Lung (tissue), 12 donors: Measurements from ENCODE around the gene ABLIM2. TPM values are rescaled to one million over a fixed set of nuclear protein-coding genes. Genes with fewer than 3 reads are reported as not detected.

Source experiments
- ATAC-seq: fragments of 200-7000 bp; cut with Tn5 transposase; one replicate; pipeline ENCODE4 v1.9.1; 2020; ENCODE audit warnings: moderate number of reproducible peaks; ENCODE audit not compliant: insufficient read depth, low FRiP score
- DNase-seq, 3 donors: peaks; one replicate each; pipeline ENCODE4 v3.0.0-alpha.2; 2013 to 2017
- H3K27ac ChIP-seq, 2 donors: one replicate each; pipeline ENCODE4 v1.5.1; 2013; ENCODE audit warnings: mild to moderate bottlenecking in 2 of 2, moderate library complexity in 2 of 2, control low read depth in 1 of 2, inconsistent platforms in 1 of 2, low read depth in 1 of 2, low read length in 1 of 2
- H3K27me3 ChIP-seq, 3 donors: one replicate each; pipeline ENCODE4 v1.5.1; 2013; ENCODE audit warnings: low read length in 2 of 3; ENCODE audit not compliant: control insufficient read depth in 3 of 3, insufficient read depth in 3 of 3
- H3K36me3 ChIP-seq, 4 donors: one replicate each; pipeline ENCODE4 v1.5.1; 2013; ENCODE audit warnings: low read length in 4 of 4, mild to moderate bottlenecking in 1 of 4, moderate library complexity in 1 of 4; ENCODE audit not compliant: control insufficient read depth in 4 of 4, insufficient read depth in 4 of 4
- H3K4me1 ChIP-seq, 5 donors: one replicate each; pipeline ENCODE4 v1.5.1; 2013; ENCODE audit warnings: low read length in 5 of 5, mild to moderate bottlenecking in 2 of 5, moderate library complexity in 1 of 5; ENCODE audit not compliant: control insufficient read depth in 5 of 5, insufficient read depth in 5 of 5
- H3K4me3 ChIP-seq: one replicate; pipeline ENCODE4 v1.5.1; 2013; ENCODE audit warnings: mild to moderate bottlenecking, control low read depth, moderate library complexity
- H3K9ac ChIP-seq, 2 donors: one replicate each; pipeline ENCODE4 v1.5.1; 2013; ENCODE audit warnings: low read length in 2 of 2, control low read depth in 1 of 2; ENCODE audit not compliant: insufficient read depth in 1 of 2
- H3K9me3 ChIP-seq, 4 donors: one replicate each; pipeline ENCODE4 v1.5.1; 2013; ENCODE audit warnings: low read length in 3 of 4, mild to moderate bottlenecking in 1 of 4, moderate library complexity in 1 of 4; ENCODE audit not compliant: control insufficient read depth in 4 of 4, insufficient read depth in 3 of 4
- CTCF ChIP-seq: IDR thresholded peaks from 2 replicates; pipeline ENCODE4 v1.5.1; 2012; ENCODE audit warnings: mild to moderate bottlenecking; ENCODE audit errors: control extremely low read depth, extremely low read depth
- WGBS, 2 donors: extraction: QIAGEN DNeasy Blood & Tissue Kit; methylation state at CpG; one replicate each; pipeline ENCODE4 v1.1.7; 2013; 5-methylcytosine and 5-hydroxymethylcytosine counted together
- polyA plus RNA-seq, 2 donors: library from polyadenylated mRNA; stranded (reverse); fragments of 200-250 nt; gene quantifications; one replicate each; pipeline ENCODE4 v1.2.1, GENCODE V29; 2013
- total RNA-seq, 2 donors: library from RNA; depleted of rRNA in 1 of 2; stranded (reverse); fragments of >200 nt in 1 of 2; gene quantifications; one replicate each; pipeline ENCODE4 v1.2.1, GENCODE V29; 2014 to 2021
- donor health status: control.
- donor health status: control.
- donor health status: Bipolar disorder and iron deficiency.
- donor health status: healthy.
- donor health status: DM: yes; HTN: yes; CAD: no.

Gene ABLIM2
- total and polyA plus RNA-seq, 4 donors: 1.7 to 10.9 (median 5.2) TPM

DNA sequence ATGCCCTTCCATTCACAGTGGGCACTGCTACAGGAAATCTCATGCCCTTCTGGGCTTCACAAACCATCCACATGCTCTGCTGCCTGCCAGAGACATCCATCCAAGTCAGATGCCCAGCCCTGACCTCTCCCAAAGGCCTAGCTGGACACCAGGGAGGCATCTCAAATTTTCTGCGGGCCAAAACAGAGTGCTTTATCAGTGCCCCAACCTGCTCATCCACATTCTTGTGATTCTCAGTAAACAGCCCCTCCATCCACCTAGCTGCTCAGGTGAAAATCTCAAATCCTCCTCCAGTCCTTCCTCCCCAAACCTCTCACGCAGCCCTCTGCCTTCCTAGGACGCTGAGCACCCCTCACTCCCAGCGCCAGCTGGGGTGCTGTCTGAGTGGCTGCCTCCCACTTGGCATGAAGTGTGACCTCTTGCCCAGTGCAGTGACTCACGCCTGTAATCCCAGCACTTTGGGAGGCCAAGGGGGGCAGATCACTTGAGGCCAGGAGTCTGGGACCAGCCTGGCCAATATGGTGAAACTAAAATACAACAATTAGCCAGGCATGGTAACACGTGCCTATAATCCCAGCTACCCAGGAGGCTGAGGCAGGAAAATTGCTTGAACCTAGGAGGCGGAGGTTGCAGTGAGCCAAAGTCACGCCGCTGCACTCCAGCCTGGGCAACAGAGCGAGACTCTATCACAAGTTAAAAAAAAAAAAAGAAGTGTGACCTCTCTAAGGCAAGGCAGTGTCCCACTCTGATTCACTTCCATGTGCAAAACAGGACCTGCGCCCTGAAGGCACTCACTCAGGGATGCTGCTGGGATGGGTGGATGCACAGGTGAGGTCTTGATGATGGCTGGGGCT lies 217.3 kb downstream of the ABLIM2 start:
- no peak overlapping the region for H3K9ac ChIP-seq
- peak overlapping the region in 1 of 2 donors; percentile 18 for H3K27ac ChIP-seq
- ATAC-seq: no peak
- peak in 1 of 3 donors; percentile 37 for DNase-seq
- H3K36me3 ChIP-seq: peaks cover 0 to 3% (median 0%) of the 10 kb centered on the region in 4 donors
- H3K4me3 ChIP-seq: no peak overlapping the region
- peaks cover 0 to 18% (median 7%) of the 10 kb centered on the region in 5 donors for H3K4me1 ChIP-seq
- no peaks in the 10 kb centered on the region for H3K9me3 ChIP-seq
- 76 to 78% methylated on average over 11 of the region's 11 CpGs for WGBS, 2 donors
- TF ChIP-seq CTCF: no peak
- H3K27me3 ChIP-seq: no peaks in the 10 kb centered on the region

- H3K4me3 ChIP-seq: peak within 1 kb of the TSS; percentile 89
- H3K27me3 ChIP-seq: no peaks in the 10 kb centered on the region
- peaks cover 0 to 12% (median 6%) of the 10 kb centered on the region in 5 donors for H3K4me1 ChIP-seq
- H3K9ac ChIP-seq: peak within 1 kb of the TSS; percentile 68 to 84
- peak within 1 kb of the TSS; percentile 72 to 96 for H3K27ac ChIP-seq
- WGBS, 2 donors: 1% methylated on average over 54 to 96 of the region's 96 CpGs
- peaks cover 0 to 3% (median 0%) of the 10 kb centered on the region in 4 donors for H3K36me3 ChIP-seq
- peak; percentile 94 for ATAC-seq
- H3K9me3 ChIP-seq: no peaks in the 10 kb centered on the region
- TF ChIP-seq CTCF: no peak
- peak; percentile 94 to 96 (median 95) for DNase-seq
These were observed 219.1 kb downstream of the ABLIM2 start, which contains the start of gene AFAP1 for GRCh38 chr4:7939377-7940108. Gene AFAP1, minus strand, starts transcription at chr4:7939861. Its CDS starts 67,783 bp downstream, at chr4:7872078.

DNA sequence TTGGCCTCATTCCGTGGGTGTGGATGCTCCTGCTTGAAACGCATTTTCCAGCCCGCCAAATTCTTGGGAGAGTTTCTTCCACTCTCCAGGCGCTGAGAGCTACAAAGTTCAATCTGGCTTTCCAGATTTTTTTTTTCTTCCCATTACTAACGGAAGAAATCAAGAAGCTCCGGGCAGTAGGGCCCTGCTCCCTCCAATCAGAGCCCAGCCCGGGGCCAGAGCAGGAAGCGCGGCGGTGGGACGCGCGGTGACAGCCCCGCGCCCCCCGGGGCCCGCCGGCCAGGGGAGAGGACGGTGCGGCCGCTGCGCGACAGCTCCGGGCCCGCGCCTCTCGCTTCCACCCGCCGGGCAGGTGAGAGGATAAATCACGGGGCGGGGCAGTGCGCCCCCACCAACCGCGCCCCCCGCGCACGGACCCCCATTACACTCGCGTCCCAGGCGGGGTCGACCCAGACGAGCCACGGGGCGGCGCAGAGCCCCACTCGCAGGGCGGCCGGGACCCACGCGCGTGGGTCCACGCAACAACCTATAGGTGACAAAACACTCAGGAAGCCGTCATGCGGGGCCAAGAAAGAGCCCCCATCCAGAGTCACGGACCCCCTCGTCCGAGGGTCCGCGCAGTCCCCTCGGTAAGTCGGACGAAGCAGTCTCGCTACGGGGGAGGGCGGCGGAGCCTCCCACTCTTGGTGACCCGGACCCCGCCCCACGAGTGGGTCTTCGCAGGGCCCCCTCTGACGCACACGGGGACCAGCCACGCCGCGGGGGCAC lies 219.8 kb downstream of the ABLIM2 start:
- H3K9ac ChIP-seq: peak overlapping the region; percentile 29 to 68
- ATAC-seq (no peak), DNase-seq (peak; percentile 69 to 83 (median 78))
- H3K36me3 ChIP-seq: peaks cover 0 to 3% (median 2%) of the 10 kb centered on the region in 4 donors
- peak overlapping the region; percentile 72 to 96 for H3K27ac ChIP-seq
- H3K4me3 ChIP-seq: peak overlapping the region; percentile 89
- no peaks in the 10 kb centered on the region for H3K27me3 ChIP-seq
- no peak for TF ChIP-seq CTCF
- H3K9me3 ChIP-seq: no peaks in the 10 kb centered on the region
- H3K4me1 ChIP-seq: peaks cover 0 to 12% (median 6%) of the 10 kb centered on the region in 5 donors
- 2% methylated on average over 65 to 75 of the region's 75 CpGs for WGBS, 2 donors
